GM12872 (cell line): ENCODE data around the gene MYBPC1.

ENCODE experiments used
- TF ChIP-seq, protein P1 (sequence below): IDR thresholded peaks from 3 replicates; pipeline ENCODE4 v1.5.1; 2011; ENCODE audit warnings: low read depth, mild to moderate bottlenecking, low read length, moderate library complexity; ENCODE audit not compliant: insufficient read depth

MYBPC1 gene

DNA sequence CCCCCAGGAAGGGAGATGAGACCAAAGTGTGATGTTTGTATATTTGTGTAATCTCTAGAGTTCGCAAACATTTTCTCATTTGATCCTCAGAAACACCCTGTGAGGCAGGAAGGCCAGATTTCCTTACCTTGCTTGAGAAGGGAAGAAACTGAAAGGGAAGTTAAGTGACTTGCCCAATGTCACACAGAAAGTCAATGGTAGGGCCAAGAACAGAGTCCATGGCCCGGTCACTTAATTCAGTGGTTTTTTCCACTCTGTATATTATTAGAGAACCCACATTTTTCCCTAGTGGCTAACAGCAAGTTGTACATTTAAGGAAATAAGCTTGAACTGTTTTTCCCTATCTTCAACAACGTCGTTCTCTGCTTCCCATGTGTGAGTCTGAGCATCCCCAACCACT is 77.1 kb downstream of the MYBPC1 start:
- TF ChIP-seq, protein P1, sequence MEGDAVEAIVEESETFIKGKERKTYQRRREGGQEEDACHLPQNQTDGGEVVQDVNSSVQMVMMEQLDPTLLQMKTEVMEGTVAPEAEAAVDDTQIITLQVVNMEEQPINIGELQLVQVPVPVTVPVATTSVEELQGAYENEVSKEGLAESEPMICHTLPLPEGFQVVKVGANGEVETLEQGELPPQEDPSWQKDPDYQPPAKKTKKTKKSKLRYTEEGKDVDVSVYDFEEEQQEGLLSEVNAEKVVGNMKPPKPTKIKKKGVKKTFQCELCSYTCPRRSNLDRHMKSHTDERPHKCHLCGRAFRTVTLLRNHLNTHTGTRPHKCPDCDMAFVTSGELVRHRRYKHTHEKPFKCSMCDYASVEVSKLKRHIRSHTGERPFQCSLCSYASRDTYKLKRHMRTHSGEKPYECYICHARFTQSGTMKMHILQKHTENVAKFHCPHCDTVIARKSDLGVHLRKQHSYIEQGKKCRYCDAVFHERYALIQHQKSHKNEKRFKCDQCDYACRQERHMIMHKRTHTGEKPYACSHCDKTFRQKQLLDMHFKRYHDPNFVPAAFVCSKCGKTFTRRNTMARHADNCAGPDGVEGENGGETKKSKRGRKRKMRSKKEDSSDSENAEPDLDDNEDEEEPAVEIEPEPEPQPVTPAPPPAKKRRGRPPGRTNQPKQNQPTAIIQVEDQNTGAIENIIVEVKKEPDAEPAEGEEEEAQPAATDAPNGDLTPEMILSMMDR, result no peak; the same call in 2 of the 3 replicates

DNA sequence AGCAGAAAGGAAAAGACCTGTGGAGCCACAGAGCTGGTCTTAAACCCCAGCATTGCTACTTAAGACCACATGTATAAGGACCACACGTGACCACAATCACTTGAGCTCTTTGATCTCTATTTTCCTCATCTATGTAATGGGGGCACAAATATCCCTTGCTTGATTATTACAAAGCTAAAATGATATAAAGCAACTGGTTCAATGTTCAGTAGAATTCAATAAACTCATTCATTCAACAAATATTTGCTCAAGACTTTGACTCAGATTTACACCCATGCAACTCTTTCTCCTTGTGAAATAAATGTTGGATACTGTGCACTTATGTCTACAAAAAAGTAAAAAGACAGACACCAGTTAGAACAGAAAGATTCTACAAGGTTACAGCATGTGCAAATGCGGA is 80.8 kb downstream of the MYBPC1 start:
- TF ChIP-seq, protein P1, result no peak

DNA sequence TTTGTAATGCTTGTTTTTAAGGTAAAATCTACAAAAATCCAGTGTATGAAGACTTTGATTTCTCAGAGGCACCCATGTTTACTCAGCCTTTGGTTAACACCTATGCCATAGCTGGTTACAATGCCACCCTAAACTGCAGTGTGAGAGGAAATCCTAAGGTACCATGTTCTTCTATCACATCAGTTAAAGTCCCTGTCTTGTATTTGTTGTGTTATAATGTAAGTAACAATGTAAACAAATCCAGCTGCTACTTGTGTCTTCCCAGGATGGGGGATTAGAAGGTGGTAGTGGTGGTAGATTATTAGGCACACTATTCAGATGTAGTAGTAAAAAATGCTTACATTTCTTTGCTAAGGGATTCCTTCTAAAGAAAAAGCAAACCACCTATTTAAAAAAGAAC is 83.3 kb downstream of the MYBPC1 start:
- TF ChIP-seq, protein P1, result no peak

DNA sequence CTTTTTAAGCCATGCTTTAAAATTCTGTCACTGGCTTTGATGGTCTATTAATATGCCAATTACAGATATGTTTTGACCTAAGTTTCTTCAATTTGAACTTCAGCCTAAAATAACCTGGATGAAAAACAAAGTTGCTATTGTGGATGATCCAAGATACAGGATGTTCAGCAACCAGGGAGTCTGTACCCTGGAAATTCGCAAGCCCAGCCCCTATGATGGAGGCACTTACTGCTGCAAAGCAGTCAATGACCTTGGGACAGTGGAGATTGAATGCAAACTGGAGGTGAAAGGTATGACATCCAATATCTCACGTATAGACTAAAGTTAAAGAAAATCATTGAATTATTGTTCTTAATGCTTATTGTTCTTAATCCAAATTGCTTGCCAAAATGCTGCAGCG is 85.5 kb downstream of the MYBPC1 start:
- TF ChIP-seq, protein P1, result no peak

DNA sequence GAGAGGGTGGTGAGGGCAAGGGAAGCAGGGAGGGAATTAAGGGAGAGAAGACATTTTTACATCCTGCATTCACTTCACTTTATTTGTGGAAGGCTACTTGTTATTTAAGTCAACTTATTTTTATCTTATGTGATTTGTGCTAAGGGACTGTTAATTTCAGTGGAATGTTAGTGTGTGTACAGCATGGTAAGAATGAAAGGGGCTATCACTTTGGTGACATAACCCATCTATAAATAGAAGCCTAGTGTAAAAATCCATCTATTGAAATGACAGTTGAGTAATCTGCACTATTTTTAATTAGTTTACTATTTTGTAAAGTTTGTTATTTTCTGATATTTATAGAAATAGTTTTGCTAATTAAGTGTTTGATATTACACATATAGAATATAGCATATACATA is 85.9 kb downstream of the MYBPC1 start:
- TF ChIP-seq, protein P1, result no peak

DNA sequence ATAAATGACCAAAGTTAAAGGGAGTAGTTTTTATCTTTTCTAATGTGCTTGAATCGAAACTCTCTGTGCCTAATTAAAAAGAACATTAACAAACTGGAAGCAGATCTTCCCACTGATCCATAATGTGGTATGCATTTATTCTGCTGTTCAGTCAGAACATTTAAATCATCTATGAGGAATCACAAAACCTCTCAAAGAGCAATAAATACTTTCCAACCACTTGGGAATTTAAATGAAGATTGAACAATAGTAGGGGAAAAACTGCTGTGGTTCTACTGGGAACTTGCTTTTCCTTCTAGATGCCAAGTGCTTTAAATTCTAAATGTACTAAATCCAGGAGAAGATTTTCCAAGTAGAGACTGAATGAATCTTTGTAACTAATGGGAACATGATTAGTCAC is 90.3 kb downstream of the MYBPC1 start:
- TF ChIP-seq, protein P1, result no peak

DNA sequence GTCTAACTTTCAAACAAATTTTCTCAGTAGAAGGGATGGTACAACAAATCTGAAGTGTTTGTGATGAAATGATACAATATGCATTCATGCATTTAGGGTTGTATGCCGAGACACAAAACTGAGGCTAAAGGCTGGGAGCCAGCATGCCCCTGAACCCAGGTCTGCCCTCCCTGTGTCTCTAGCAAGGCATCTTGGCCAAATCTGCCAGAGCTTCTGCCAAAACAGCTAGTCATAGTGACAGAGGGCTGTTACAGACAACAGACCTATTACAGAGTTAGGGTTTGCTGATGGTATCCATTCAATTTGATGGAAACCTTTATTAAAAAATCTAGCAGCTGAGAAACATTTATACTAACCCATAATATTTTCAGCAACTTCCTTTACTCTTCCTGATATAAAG is 91.4 kb downstream of the MYBPC1 start:
- TF ChIP-seq, protein P1, result no peak
